OCI-LY1 (cell line): Measurements from ENCODE around the gene KIRREL3.

Experiments
- H2AFZ ChIP-seq: fragments of 200-600 bp; sonication (generic), shearing (Covaris generic); 2 replicates; pipeline ENCODE4 v1.6.0; 2014; ENCODE audit warnings: antibody characterized with exemption, mild to moderate bottlenecking, low read length
- H3F3A ChIP-seq: fragments of 200-600 bp; sonication (generic), shearing (Covaris generic); 2 replicates; pipeline ENCODE4 v1.6.0; 2014; ENCODE audit warnings: mild to moderate bottlenecking, antibody characterized with exemption, low read length, moderate library complexity; ENCODE audit not compliant: insufficient read depth
- H3K27ac ChIP-seq: fragments of 200-600 bp; sonication (generic); 2 replicates; pipeline ENCODE4 v1.5.1; 2014; ENCODE audit warnings: low read length, mixed run types, mild to moderate bottlenecking, low read depth; ENCODE audit not compliant: poor library complexity, severe bottlenecking
- H3K27me3 ChIP-seq: fragments of 200-600 bp; sonication (generic); 2 replicates; pipeline ENCODE4 v1.6.0; 2014; ENCODE audit warnings: antibody characterized with exemption, mild to moderate bottlenecking, low read length, moderate library complexity; ENCODE audit not compliant: insufficient read depth
- H3K36me3 ChIP-seq: fragments of 200-600 bp; sonication (generic); 2 replicates; pipeline ENCODE4 v1.6.1; 2014; ENCODE audit warnings: mild to moderate bottlenecking, antibody characterized with exemption, low read length, moderate library complexity, mixed read lengths; ENCODE audit not compliant: insufficient read depth
- H3K4me1 ChIP-seq: fragments of 200-600 bp; sonication (generic); 2 replicates; pipeline ENCODE4 v1.5.1; 2014; ENCODE audit warnings: mild to moderate bottlenecking, low read length, moderate library complexity; ENCODE audit not compliant: insufficient read depth, severe bottlenecking
- H3K4me2 ChIP-seq: fragments of 200-600 bp; sonication (generic), shearing (Covaris generic); 2 replicates; pipeline ENCODE4 v1.6.1; 2014; ENCODE audit warnings: low read length
- H3K4me3 ChIP-seq: fragments of 200-600 bp; sonication (generic); 2 replicates; pipeline ENCODE4 v1.5.1; 2014; ENCODE audit warnings: low read length, low read depth, mild to moderate bottlenecking, mixed read lengths; ENCODE audit not compliant: poor library complexity, severe bottlenecking
- H3K79me2 ChIP-seq: fragments of 200-600 bp; shearing (Covaris generic); 2 replicates; pipeline ENCODE4 v1.6.1; 2016; ENCODE audit warnings: mixed run types, low read length, mixed read lengths; ENCODE audit not compliant: insufficient read depth
- H3K9ac ChIP-seq: fragments of 200-600 bp; sonication (generic), shearing (Covaris generic); 2 replicates; pipeline ENCODE4 v1.6.1; 2014; ENCODE audit warnings: mild to moderate bottlenecking, low read length, mixed read lengths
- H3K9me2 ChIP-seq: fragments of 200-600 bp; sonication (generic), shearing (Covaris generic); 2 replicates; pipeline ENCODE4 v1.6.1; 2014; ENCODE audit warnings: low read depth, mild to moderate bottlenecking, low read length, mixed read lengths
- H3K9me3 ChIP-seq: fragments of 200-600 bp; shearing (Covaris generic); 2 replicates; pipeline ENCODE4 v1.6.1; 2014; ENCODE audit warnings: low read length, mixed read lengths
- H4K20me1 ChIP-seq: fragments of 200-600 bp; sonication (generic), shearing (Covaris generic); 2 replicates; pipeline ENCODE4 v1.6.0; 2016; ENCODE audit warnings: mild to moderate bottlenecking, low read length; ENCODE audit not compliant: insufficient read depth
- CTCF ChIP-seq: fragments of 200-600 bp; sonication (generic), shearing (Covaris generic); IDR thresholded peaks from 2 replicates; pipeline ENCODE4 v1.5.1; 2017; ENCODE audit warnings: mild to moderate bottlenecking, antibody characterized with exemption, low read length, moderate library complexity, mixed read lengths
- EZH2 ChIP-seq: fragments of 200-600 bp; sonication (generic), shearing (Covaris generic); IDR thresholded peaks from 2 replicates; pipeline ENCODE4 v1.8.0; 2017; ENCODE audit warnings: borderline replicate concordance, mixed run types, mild to moderate bottlenecking, antibody characterized with exemption, low read length, moderate library complexity, mixed read lengths

Gene KIRREL3

GRCh38 chr11:126413426-126413825 lies 587.1 kb downstream of the KIRREL3 start:
- Histone ChIP-seq H3K4me1 (peaks cover 9% of the 10 kb centered on the region), H3K9me3 (no peaks in the 10 kb centered on the region), H3F3A (no peaks in the 10 kb centered on the region), H3K9ac (no peak overlapping the region), H3K4me2 (no peak overlapping the region), H3K36me3 (no peaks in the 10 kb centered on the region), H3K27ac (no peak overlapping the region), H3K27me3 (no peaks in the 10 kb centered on the region; the same call in 1 of the 2 replicates), H4K20me1 (no peaks in the 10 kb centered on the region), H3K9me2 (no peaks in the 10 kb centered on the region), H2AFZ (no peak overlapping the region), H3K4me3 (no peak overlapping the region), H3K79me2 (no peaks in the 10 kb centered on the region)
- TF ChIP-seq EZH2 (no peak), CTCF (no peak)

- no peaks in the 10 kb centered on the region for H3K36me3 ChIP-seq
- H3K9me2 ChIP-seq, result no peaks in the 10 kb centered on the region
- no peaks in the 10 kb centered on the region for H3K9me3 ChIP-seq
- H3K79me2 ChIP-seq, result no peaks in the 10 kb centered on the region
- no peak overlapping the region for H3K4me2 ChIP-seq
- H3K27ac ChIP-seq, result no peak overlapping the region
- H3K27me3 ChIP-seq, result no peaks in the 10 kb centered on the region; the same call in 1 of the 2 replicates
- H4K20me1 ChIP-seq, result no peaks in the 10 kb centered on the region
- no peak overlapping the region for H3K9ac ChIP-seq
- peak; percentile 36 for TF ChIP-seq CTCF
- TF ChIP-seq EZH2, result no peak
- no peaks in the 10 kb centered on the region for H3F3A ChIP-seq
- no peak overlapping the region for H3K4me3 ChIP-seq
- H2AFZ ChIP-seq, result no peak overlapping the region
- H3K4me1 ChIP-seq, result peaks cover 8% of the 10 kb centered on the region
Observed at GRCh38 chr11:126411971-126412381, 588.6 kb downstream of the KIRREL3 start.

GRCh38 chr11:126410649-126411048 lies 589.9 kb downstream of the KIRREL3 start:
- Histone ChIP-seq H4K20me1 (no peaks in the 10 kb centered on the region), H3K4me1 (no peaks in the 10 kb centered on the region), H3F3A (no peaks in the 10 kb centered on the region), H3K4me3 (no peak overlapping the region), H3K9ac (no peak overlapping the region), H3K27me3 (no peaks in the 10 kb centered on the region), H2AFZ (no peak overlapping the region), H3K9me3 (no peaks in the 10 kb centered on the region), H3K79me2 (no peaks in the 10 kb centered on the region), H3K4me2 (no peak overlapping the region), H3K36me3 (no peaks in the 10 kb centered on the region), H3K27ac (no peak overlapping the region), H3K9me2 (no peaks in the 10 kb centered on the region)
- TF ChIP-seq CTCF (no peak), EZH2 (no peak)
